ENCODE results near the gene SIRPD.

DNA sequence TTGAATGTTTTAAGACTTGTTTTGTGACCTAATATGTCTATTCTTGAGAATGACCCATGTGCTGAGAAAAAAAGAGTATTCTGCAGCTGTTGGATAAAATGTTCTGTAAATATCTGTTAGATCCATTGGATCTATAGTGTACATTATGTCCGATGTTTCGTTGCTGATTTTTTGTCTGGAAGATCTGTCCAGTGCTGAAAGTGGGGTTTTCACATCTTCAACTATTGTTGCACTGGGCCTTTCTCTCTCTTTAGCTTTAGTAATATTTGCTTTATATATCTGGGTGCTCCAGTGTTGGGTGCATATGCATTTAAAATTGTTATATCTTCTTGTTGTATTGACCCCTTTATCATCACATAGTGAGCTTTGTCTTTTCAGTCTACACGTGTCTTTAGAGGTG, 60.6 kb downstream of the SIRPD start:
- TF ChIP-seq, protein P1, sequence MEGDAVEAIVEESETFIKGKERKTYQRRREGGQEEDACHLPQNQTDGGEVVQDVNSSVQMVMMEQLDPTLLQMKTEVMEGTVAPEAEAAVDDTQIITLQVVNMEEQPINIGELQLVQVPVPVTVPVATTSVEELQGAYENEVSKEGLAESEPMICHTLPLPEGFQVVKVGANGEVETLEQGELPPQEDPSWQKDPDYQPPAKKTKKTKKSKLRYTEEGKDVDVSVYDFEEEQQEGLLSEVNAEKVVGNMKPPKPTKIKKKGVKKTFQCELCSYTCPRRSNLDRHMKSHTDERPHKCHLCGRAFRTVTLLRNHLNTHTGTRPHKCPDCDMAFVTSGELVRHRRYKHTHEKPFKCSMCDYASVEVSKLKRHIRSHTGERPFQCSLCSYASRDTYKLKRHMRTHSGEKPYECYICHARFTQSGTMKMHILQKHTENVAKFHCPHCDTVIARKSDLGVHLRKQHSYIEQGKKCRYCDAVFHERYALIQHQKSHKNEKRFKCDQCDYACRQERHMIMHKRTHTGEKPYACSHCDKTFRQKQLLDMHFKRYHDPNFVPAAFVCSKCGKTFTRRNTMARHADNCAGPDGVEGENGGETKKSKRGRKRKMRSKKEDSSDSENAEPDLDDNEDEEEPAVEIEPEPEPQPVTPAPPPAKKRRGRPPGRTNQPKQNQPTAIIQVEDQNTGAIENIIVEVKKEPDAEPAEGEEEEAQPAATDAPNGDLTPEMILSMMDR (conservative IDR thresholded peaks at IDR 0.05; ENCODE audit: low read length), result no peak
- TF ChIP-seq EZH2phosphoT487 (IDR thresholded peaks at IDR 0.05; ENCODE audit: borderline replicate concordance), result no peak

Measured in Loucy (cell line).